Gastroesophageal sphincter (tissue), 4 donors: Measurements from ENCODE around the gene DCT. TPM values are rescaled to one million over a fixed set of nuclear protein-coding genes. Genes with fewer than 3 reads are reported as not detected.

Source experiments
- ATAC-seq: fragments of 150-250 bp; one replicate; pipeline ENCODE4 v1.9.1; 2016; ENCODE audit warnings: mild to moderate bottlenecking, moderate library complexity
- H3K27ac ChIP-seq, 4 donors: fragments of 200-600 bp; sonication (generic) in 3 of 4; 1 replicate in 3 of 4; 2 replicates in 1 of 4; pipeline ENCODE4 v1.5.1; 2016 to 2019
- H3K27me3 ChIP-seq: fragments of 200-600 bp; sonication (generic); one replicate; pipeline ENCODE4 v1.5.1; 2019
- H3K36me3 ChIP-seq, 2 donors: fragments of 200-600 bp; sonication (generic); one replicate each; pipeline ENCODE4 v1.5.1; 2019; ENCODE audit warnings: control low read depth in 1 of 2
- H3K4me1 ChIP-seq, 3 donors: fragments of 200-600 bp; sonication (generic); 1 replicate in 2 of 3; 2 replicates in 1 of 3; pipeline ENCODE4 v1.5.1; 2016 to 2019; ENCODE audit warnings: control low read depth in 2 of 3
- H3K4me3 ChIP-seq, 2 donors: fragments of 200-600 bp; sonication (generic); one replicate each; pipeline ENCODE4 v1.5.1; 2019; ENCODE audit warnings: mild to moderate bottlenecking in 1 of 2, moderate library complexity in 1 of 2
- H3K9me3 ChIP-seq, 3 donors: fragments of 200-600 bp; sonication (generic); one replicate each; pipeline ENCODE4 v1.5.1; 2017 to 2019; ENCODE audit warnings: control low read depth in 2 of 3
- CTCF ChIP-seq, 4 experiments: fragments of 200-600 bp in 2 of 4; fragments of 450-650 bp in 2 of 4; sonication (generic) in 1 of 4; IDR thresholded peaks; one replicate each; pipeline ENCODE4 v1.5.1; 2017 to 2019; ENCODE audit warnings: antibody characterized with exemption in 4 of 4, mild to moderate bottlenecking in 2 of 4, moderate library complexity in 2 of 4
- EP300 ChIP-seq: sonication (generic); formaldehyde crosslinking; IDR thresholded peaks from one replicate; pipeline ENCODE4 v1.6.1; 2017; ENCODE audit warnings: antibody characterized with exemption, mild to moderate bottlenecking
- POLR2A ChIP-seq, 2 donors: fragments of 450-650 bp; IDR thresholded peaks; one replicate each; pipeline ENCODE4 v1.6.1; 2017; ENCODE audit warnings: antibody characterized with exemption in 2 of 2, mild to moderate bottlenecking in 2 of 2, moderate library complexity in 1 of 2
- POLR2AphosphoS5 ChIP-seq: sonication (generic); formaldehyde crosslinking; IDR thresholded peaks from one replicate; pipeline ENCODE4 v1.6.1; 2017; ENCODE audit warnings: antibody characterized with exemption
- WGBS, 2 donors: methylation state at CpG; one replicate each; pipeline ENCODE4 v1.1.5; 2018; ENCODE audit warnings: low coverage in 1 of 2; 5-methylcytosine and 5-hydroxymethylcytosine counted together
- total RNA-seq, 4 donors: library from RNA; depleted of rRNA; stranded (reverse); fragments of >200 nt; gene quantifications; one replicate each; pipeline ENCODE4 v1.1.0, GENCODE V29; 2016

Gene DCT
- total RNA-seq, 4 donors from 2014 or later = 0.13 to 0.31 (median 0.21) TPM

- Histone ChIP-seq H3K36me3 (no peaks in the 10 kb centered on the region), H3K4me3 (no peak overlapping the region), H3K27ac (no peak overlapping the region), H3K27me3 (no peaks in the 10 kb centered on the region), H3K9me3 (no peaks in the 10 kb centered on the region), H3K4me1 (no peaks in the 10 kb centered on the region)
- TF ChIP-seq CTCF (IDR thresholded peaks at IDR 0.05) = no peak
- no peak for TF ChIP-seq EP300
- TF ChIP-seq POLR2AphosphoS5 = no peak
- no peak for TF ChIP-seq POLR2A (IDR thresholded peaks at IDR 0.05)
- ATAC-seq = peak; percentile 53
- WGBS, 2 donors = 37 to 75% methylated on average over 3 of the region's 3 CpGs
These were observed 1.2 kb upstream of the DCT start for GRCh38 chr13:94480672-94481145.

GRCh38 chr13:94478913-94479312 lies 569 bp downstream of the DCT start:
- no peak for TF ChIP-seq POLR2A (IDR thresholded peaks at IDR 0.05)
- no peak for TF ChIP-seq POLR2AphosphoS5

GRCh38 chr13:94470126-94470525 lies 9.4 kb downstream of the DCT start:
- 88 to 92% methylated on average over 2 of the region's 2 CpGs for WGBS, 2 donors
- Histone ChIP-seq H3K27me3 (no peaks in the 10 kb centered on the region), H3K9me3 (no peaks in the 10 kb centered on the region), H3K4me1 (no peaks in the 10 kb centered on the region), H3K36me3 (no peaks in the 10 kb centered on the region), H3K4me3 (no peak overlapping the region), H3K27ac (no peak overlapping the region)
- TF ChIP-seq POLR2A (IDR thresholded peaks at IDR 0.05) = no peak
- no peak for TF ChIP-seq EP300
- no peak for TF ChIP-seq POLR2AphosphoS5
- no peak for ATAC-seq

More at GRCh38 chr13:94478913-94479312, 569 bp downstream of the DCT start:
- 71 to 86% methylated on average over 1 to 4 of the region's 11 CpGs for WGBS, 2 donors
- no peaks in the 10 kb centered on the region for H3K36me3 ChIP-seq
- H3K27me3 ChIP-seq = no peaks in the 10 kb centered on the region
- H3K4me3 ChIP-seq = no peak overlapping the region
- H3K9me3 ChIP-seq = no peaks in the 10 kb centered on the region
- ATAC-seq = no peak
- H3K27ac ChIP-seq = no peak overlapping the region
- H3K4me1 ChIP-seq = no peaks in the 10 kb centered on the region

- H3K4me1 ChIP-seq = no peaks in the 10 kb centered on the region
- H3K4me3 ChIP-seq = no peak overlapping the region
- H3K36me3 ChIP-seq = no peaks in the 10 kb centered on the region
- H3K27me3 ChIP-seq = no peaks in the 10 kb centered on the region
- no peaks in the 10 kb centered on the region for H3K9me3 ChIP-seq
- WGBS, 2 donors = 86% methylated on average over 1 of the region's 1 CpG; no CpG with 5 or more reads in 1 of the 2 donors
- no peak for TF ChIP-seq CTCF (IDR thresholded peaks at IDR 0.05)
- no peak overlapping the region for H3K27ac ChIP-seq
- no peak for ATAC-seq
These were observed 14.7 kb downstream of the DCT start for GRCh38 chr13:94464771-94465170.

GRCh38 chr13:94462670-94463069 lies 16.8 kb downstream of the DCT start:
- no peak for ATAC-seq
- Histone ChIP-seq H3K36me3 (no peaks in the 10 kb centered on the region), H3K27ac (no peak overlapping the region), H3K27me3 (no peaks in the 10 kb centered on the region), H3K4me3 (no peak overlapping the region), H3K9me3 (no peaks in the 10 kb centered on the region), H3K4me1 (no peaks in the 10 kb centered on the region)
- WGBS, 2 donors = 82 to 89% methylated on average over 6 of the region's 6 CpGs
- no peak for TF ChIP-seq POLR2AphosphoS5
- TF ChIP-seq EP300 = no peak
- TF ChIP-seq POLR2A (IDR thresholded peaks at IDR 0.05) = no peak
- TF ChIP-seq CTCF (IDR thresholded peaks at IDR 0.05) = no peak

GRCh38 chr13:94459116-94459515 lies 20.4 kb downstream of the DCT start:
- Histone ChIP-seq H3K4me1 (no peaks in the 10 kb centered on the region), H3K27ac (no peak overlapping the region), H3K36me3 (no peaks in the 10 kb centered on the region), H3K4me3 (no peak overlapping the region), H3K27me3 (no peaks in the 10 kb centered on the region), H3K9me3 (no peaks in the 10 kb centered on the region)
- no peak for TF ChIP-seq EP300
- no peak for TF ChIP-seq CTCF (IDR thresholded peaks at IDR 0.05)
- no peak for TF ChIP-seq POLR2AphosphoS5
- no peak for TF ChIP-seq POLR2A (IDR thresholded peaks at IDR 0.05)
- WGBS, 2 donors = 71 to 89% methylated on average over 1 of the region's 1 CpG
- ATAC-seq = no peak
